BLaER1 treated with 17β-estradiol and CSF1 and Interleukin-3, amounts not matched to agents 10 nM and 100 nM (cell line): ENCODE data around the gene LYPD6.
A peak's percentile ranks its signal among the peaks of the same experiment; 100 is the strongest.
"Not testable (repeated sequence)": the region's sequence is repeated elsewhere in the genome, so short reads cannot be mapped to it uniquely, and the experiment has no call there.

Experiments used
- H3K27ac ChIP-seq, 11 experiments: shearing (Covaris generic); formaldehyde crosslinking; 2 replicates each; pipeline ENCODE4 v1.8.1; 2022
- H3K27me3 ChIP-seq, 11 experiments: shearing (Covaris generic); formaldehyde crosslinking; 2 replicates each; pipeline ENCODE4 v1.8.1; 2022
- H3K36me3 ChIP-seq, 11 experiments: shearing (Covaris generic); formaldehyde crosslinking; 2 replicates each; pipeline ENCODE4 v1.8.1; 2022
- H3K4me1 ChIP-seq, 10 experiments: shearing (Covaris generic); formaldehyde crosslinking; 2 replicates each; pipeline ENCODE4 v1.8.1; 2022
- H3K4me2 ChIP-seq, 11 experiments: shearing (Covaris generic); formaldehyde crosslinking; 2 replicates each; pipeline ENCODE4 v1.8.1; 2022
- H3K4me3 ChIP-seq, 10 experiments: shearing (Covaris generic); formaldehyde crosslinking; 2 replicates each; pipeline ENCODE4 v1.8.1; 2022
- H3K9ac ChIP-seq, 11 experiments: shearing (Covaris generic); formaldehyde crosslinking; 2 replicates each; pipeline ENCODE4 v1.8.1; 2022
- H3K9me3 ChIP-seq, 11 experiments: shearing (Covaris generic); formaldehyde crosslinking; replicated peaks in 1 of 11; 2 replicates each; pipeline ENCODE4 v1.8.1; 2022
- H4K20me1 ChIP-seq, 11 experiments: shearing (Covaris generic); formaldehyde crosslinking; 2 replicates each; pipeline ENCODE4 v1.8.1; 2022
- Cebpa-rat ChIP-seq, 11 experiments: shearing (Covaris generic); IDR thresholded peaks; 2 replicates each; pipeline ENCODE4 v1.8.1; 2022

The LYPD6 gene

DNA sequence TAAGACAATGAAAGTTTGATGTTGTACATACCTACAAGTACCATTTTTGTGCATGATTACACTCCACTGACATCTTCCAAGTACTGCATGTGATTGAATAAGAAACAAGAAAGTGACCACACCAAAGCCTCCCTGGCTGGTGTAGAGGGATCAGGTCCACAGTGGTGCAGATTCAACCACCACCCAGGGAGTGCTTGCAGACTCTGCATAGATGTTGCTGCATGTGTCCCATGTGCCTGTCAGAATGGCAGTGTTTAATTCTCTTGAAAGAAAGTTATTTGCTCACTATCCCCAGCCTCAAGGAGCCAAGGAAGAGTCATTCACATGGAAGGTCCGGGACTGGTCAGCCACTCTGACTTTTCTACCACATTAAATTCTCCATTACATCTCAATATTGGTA lies 142.7 kb downstream of the LYPD6 start:
- Histone ChIP-seq H3K27ac (no peak overlapping the region), H4K20me1 (no peaks in the 10 kb centered on the region), H3K9ac (no peak overlapping the region), H3K36me3 (no peaks in the 10 kb centered on the region), H3K27me3 (no peaks in the 10 kb centered on the region), H3K4me2 (no peak overlapping the region), H3K4me1 (no peaks in the 10 kb centered on the region), H3K9me3 (no peaks in the 10 kb centered on the region; a peak in 1 of 22 replicates), H3K4me3 (no peak overlapping the region)
- no peak for TF ChIP-seq Cebpa-rat (IDR thresholded peaks at IDR 0.05)

DNA sequence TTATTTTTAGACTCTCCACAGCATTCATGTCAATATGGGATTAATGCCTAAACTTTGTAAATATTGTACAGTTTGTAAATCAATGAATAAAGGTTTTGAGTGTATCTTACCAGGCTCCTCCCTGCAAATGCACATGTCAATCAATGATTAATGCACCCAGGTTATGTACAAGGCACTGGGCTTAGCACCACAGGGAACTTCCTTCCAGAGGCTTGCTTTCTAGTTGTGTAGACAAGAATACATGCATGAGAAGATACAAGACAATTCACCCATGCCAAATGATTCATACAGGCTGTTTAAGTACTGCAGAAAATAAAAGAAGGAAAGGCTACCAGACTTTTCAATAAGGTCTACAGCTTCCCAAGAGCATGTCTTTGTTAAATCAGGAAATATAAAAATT lies 143.1 kb downstream of the LYPD6 start:
- no peak overlapping the region for H3K4me2 ChIP-seq
- no peak for TF ChIP-seq Cebpa-rat (IDR thresholded peaks at IDR 0.05)

DNA sequence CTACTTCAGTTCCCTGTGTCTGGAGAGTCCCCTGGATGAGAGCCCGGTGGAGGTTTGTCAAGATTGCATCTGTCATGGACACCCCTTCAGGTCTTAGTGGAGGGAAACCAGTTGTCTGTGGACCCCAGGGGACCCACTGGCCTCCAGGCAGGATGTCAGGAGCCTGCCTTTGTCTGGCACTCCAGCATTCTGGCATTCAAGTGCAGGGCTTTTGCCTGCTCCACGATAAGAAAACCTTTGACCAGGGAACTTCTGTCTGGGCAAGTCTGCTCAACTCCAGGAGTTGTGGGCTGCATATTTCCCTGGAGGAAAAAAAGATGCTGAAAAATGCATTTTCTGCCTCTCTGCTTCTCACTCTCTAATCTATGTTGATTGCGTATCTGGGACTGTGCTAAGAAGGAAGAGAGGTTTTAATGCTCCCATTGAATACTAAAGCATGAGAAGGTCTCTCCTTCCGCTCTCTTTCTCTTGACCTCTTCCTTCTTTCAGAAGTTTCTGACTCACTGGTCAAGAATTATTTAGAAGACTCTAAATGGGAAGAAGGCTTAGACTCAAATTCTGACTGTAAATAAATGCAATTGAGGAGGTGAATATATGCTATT lies 152.7 kb downstream of the LYPD6 start:
- Histone ChIP-seq H4K20me1 (no peaks in the 10 kb centered on the region), H3K4me2 (no peak overlapping the region)

More for the DNA sequence above, 143.1 kb downstream of the LYPD6 start:
- Histone ChIP-seq H3K36me3 (no peaks in the 10 kb centered on the region), H3K4me3 (no peak overlapping the region), H3K27me3 (no peaks in the 10 kb centered on the region), H4K20me1 (no peaks in the 10 kb centered on the region), H3K9ac (no peak overlapping the region), H3K9me3 (no peaks in the 10 kb centered on the region; a peak in 1 of 22 replicates), H3K4me1 (no peaks in the 10 kb centered on the region), H3K27ac (no peak overlapping the region)

DNA sequence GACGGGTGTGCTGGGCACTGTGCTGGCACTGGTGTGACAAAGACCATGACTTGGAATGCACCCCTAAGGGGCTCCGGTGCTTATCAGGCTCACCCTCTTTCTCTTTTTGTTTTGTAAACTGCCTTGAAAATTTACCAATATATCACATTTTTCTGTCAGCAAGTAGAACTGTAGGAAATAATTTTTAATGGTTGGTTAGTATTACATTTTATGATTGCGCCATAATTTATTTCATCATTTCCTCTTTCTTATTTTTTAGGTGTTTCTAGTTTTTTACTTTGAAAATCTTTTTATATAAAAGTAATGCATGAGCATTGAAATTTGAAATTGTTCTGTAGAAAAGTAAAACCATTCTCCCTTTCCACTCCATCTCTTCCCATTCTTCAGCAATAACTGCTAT lies 156.3 kb downstream of the LYPD6 start:
- Histone ChIP-seq H3K9ac (no peak overlapping the region), H3K9me3 (no peaks in the 10 kb centered on the region), H3K4me3 (no peak overlapping the region), H3K36me3 (no peaks in the 10 kb centered on the region), H4K20me1 (no peaks in the 10 kb centered on the region), H3K27ac (no peak overlapping the region), H3K4me2 (no peak overlapping the region), H3K4me1 (peaks cover 0 to 6% (median 0%) of the 10 kb centered on the region in 10 experiments; a peak in 1 of 20 replicates), H3K27me3 (no peaks in the 10 kb centered on the region)
- TF ChIP-seq Cebpa-rat (IDR thresholded peaks at IDR 0.05), result peak in 2 of 11 experiments; percentile 12 to 24; a peak in 1 of 22 replicates

More for the DNA sequence above, 152.7 kb downstream of the LYPD6 start:
- Histone ChIP-seq H3K9ac (no peak overlapping the region), H3K27me3 (no peaks in the 10 kb centered on the region), H3K4me3 (no peak overlapping the region), H3K4me1 (peaks cover 0 to 6% (median 0%) of the 10 kb centered on the region in 10 experiments; a peak in 2 of 20 replicates), H3K27ac (no peak overlapping the region), H3K9me3 (no peaks in the 10 kb centered on the region), H3K36me3 (no peaks in the 10 kb centered on the region)
- TF ChIP-seq Cebpa-rat (IDR thresholded peaks at IDR 0.05), result no peak

DNA sequence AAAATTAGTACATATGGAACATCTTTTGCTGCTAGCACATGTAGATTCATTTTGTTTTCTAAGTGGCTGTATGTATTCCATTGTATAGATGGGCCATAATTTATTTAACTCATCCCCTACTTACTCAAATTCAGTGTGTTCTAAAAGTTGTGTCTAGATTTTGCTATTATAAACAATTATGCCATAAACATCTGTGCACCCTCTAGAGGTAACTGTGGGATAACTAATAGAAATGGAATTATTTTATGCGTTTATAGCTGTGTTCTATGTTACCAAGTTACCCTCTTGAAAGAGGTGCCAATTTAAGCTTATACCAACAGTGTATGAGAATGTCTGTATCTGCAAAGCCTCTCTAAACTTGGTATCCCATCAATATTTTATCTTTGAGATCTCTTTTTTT lies 156.8 kb downstream of the LYPD6 start:
- peaks cover 0 to 6% (median 0%) of the 10 kb centered on the region in 10 experiments; a peak in 1 of 20 replicates for H3K4me1 ChIP-seq
- no peak overlapping the region for H3K27ac ChIP-seq
- H3K4me3 ChIP-seq, result no peak overlapping the region
- no peaks in the 10 kb centered on the region for H4K20me1 ChIP-seq
- H3K36me3 ChIP-seq, result no peaks in the 10 kb centered on the region
- no peaks in the 10 kb centered on the region for H3K27me3 ChIP-seq
- no peak overlapping the region for H3K4me2 ChIP-seq
- no peak for TF ChIP-seq Cebpa-rat (IDR thresholded peaks at IDR 0.05)
- no peaks in the 10 kb centered on the region for H3K9me3 ChIP-seq
- no peak overlapping the region for H3K9ac ChIP-seq

GRCh38 chr2:149488706-149489440 lies 158.5 kb downstream of the LYPD6 start:
- H3K4me2 ChIP-seq, result no peak overlapping the region
- no peak overlapping the region for H3K27ac ChIP-seq
- H3K4me3 ChIP-seq, result no peak overlapping the region
- H3K27me3 ChIP-seq, result no peaks in the 10 kb centered on the region
- no peaks in the 10 kb centered on the region for H4K20me1 ChIP-seq
- no peaks in the 10 kb centered on the region for H3K9me3 ChIP-seq
- TF ChIP-seq Cebpa-rat (IDR thresholded peaks at IDR 0.05), result no peak
- peaks cover 0 to 6% (median 0%) of the 10 kb centered on the region in 10 experiments; a peak in 1 of 20 replicates for H3K4me1 ChIP-seq
- H3K9ac ChIP-seq, result no peak overlapping the region
- H3K36me3 ChIP-seq, result no peaks in the 10 kb centered on the region

DNA sequence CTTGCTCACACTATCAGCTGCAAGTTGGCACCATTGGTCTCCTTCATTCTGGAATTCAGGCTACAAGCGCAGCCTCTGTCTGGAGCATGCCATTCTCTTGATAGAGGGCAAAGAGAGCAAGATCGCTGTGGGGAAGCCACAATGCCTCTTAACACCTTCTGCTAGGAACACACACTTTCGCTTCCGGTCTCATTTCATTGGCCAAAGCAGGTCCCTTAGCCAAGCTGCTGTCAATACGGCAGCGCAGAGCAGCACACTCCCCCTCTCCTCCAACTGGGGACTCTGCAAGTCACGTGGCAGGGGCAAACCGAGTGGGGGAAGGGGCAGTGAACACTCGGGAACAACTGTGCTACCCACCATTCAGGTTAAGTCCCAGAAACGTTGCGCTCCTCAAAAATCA lies 159.1 kb downstream of the LYPD6 start:
- H4K20me1 ChIP-seq, result no peaks in the 10 kb centered on the region
- H3K9ac ChIP-seq, result no peak overlapping the region
- no peak overlapping the region for H3K4me2 ChIP-seq
- H3K4me3 ChIP-seq, result no peak overlapping the region
- no peak for TF ChIP-seq Cebpa-rat (IDR thresholded peaks at IDR 0.05)
- peaks cover 0 to 6% (median 0%) of the 10 kb centered on the region in 10 experiments; a peak in 1 of 20 replicates for H3K4me1 ChIP-seq
- no peaks in the 10 kb centered on the region for H3K27me3 ChIP-seq
- H3K27ac ChIP-seq, result no peak overlapping the region
- no peaks in the 10 kb centered on the region for H3K36me3 ChIP-seq
- H3K9me3 ChIP-seq, result no peaks in the 10 kb centered on the region

- TF ChIP-seq Cebpa-rat (IDR thresholded peaks at IDR 0.05), result no peak
- H3K4me3 ChIP-seq, result no peak overlapping the region
- H3K9ac ChIP-seq, result no peak overlapping the region
- H3K9me3 ChIP-seq, result peaks cover 0 to 2% (median 0%) of the 10 kb centered on the region in 11 experiments; a peak in 5 of 22 replicates
- H3K27me3 ChIP-seq, result no peaks in the 10 kb centered on the region
- H3K36me3 ChIP-seq, result no peaks in the 10 kb centered on the region
- H4K20me1 ChIP-seq, result no peaks in the 10 kb centered on the region
- H3K27ac ChIP-seq, result no peak overlapping the region
- peaks cover 0 to 6% (median 0%) of the 10 kb centered on the region in 10 experiments; a peak in 1 of 20 replicates for H3K4me1 ChIP-seq
- H3K4me2 ChIP-seq, result no peak overlapping the region
Measured at GRCh38 chr2:149490296-149490695, 159.9 kb downstream of the LYPD6 start.

GRCh38 chr2:149492923-149493322 lies 162.5 kb downstream of the LYPD6 start:
- TF ChIP-seq Cebpa-rat (IDR thresholded peaks at IDR 0.05), result no peak
- peaks cover 0 to 6% (median 0%) of the 10 kb centered on the region in 11 experiments; a peak in 5 of 22 replicates for H3K9me3 ChIP-seq
- no peak overlapping the region for H3K4me2 ChIP-seq
- H3K36me3 ChIP-seq, result no peaks in the 10 kb centered on the region
- H3K9ac ChIP-seq, result no peak overlapping the region
- no peaks in the 10 kb centered on the region for H3K4me1 ChIP-seq
- H4K20me1 ChIP-seq, result no peaks in the 10 kb centered on the region
- H3K4me3 ChIP-seq, result no peak overlapping the region
- no peak overlapping the region for H3K27ac ChIP-seq
- H3K27me3 ChIP-seq, result no peaks in the 10 kb centered on the region

GRCh38 chr2:149499204-149499603 lies 168.8 kb downstream of the LYPD6 start:
- H3K27ac ChIP-seq, H3K4me2 ChIP-seq, H3K4me3 ChIP-seq, H3K4me1 ChIP-seq, H3K36me3 ChIP-seq, H3K27me3 ChIP-seq, H4K20me1 ChIP-seq, H3K9me3 ChIP-seq, H3K9ac ChIP-seq: not testable (repeated sequence)

DNA sequence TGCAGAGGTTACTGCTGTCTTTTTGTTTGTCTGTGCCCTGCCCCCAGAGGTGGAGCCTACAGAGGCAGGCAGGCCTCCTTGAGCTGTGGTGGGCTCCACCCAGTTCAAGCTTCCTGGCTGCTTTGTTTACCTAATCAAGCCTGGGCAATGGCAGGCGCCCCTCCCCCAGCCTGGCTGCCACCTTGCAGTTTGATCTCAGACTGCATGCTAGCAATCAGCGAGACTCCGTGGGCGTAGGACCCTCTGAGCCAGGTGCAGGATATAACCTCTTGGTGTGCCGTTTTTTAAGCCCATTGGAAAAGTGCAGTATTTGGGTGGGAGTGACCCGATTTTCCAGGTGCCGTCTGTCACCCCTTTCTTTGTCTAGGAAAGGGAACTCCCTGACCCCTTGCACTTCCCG lies 176.4 kb downstream of the LYPD6 start:
- H3K27ac ChIP-seq, H3K9me3 ChIP-seq, H3K27me3 ChIP-seq, H3K4me2 ChIP-seq, H3K4me3 ChIP-seq, H3K9ac ChIP-seq, H3K4me1 ChIP-seq, H4K20me1 ChIP-seq, H3K36me3 ChIP-seq: not testable (repeated sequence)
